OCI-LY1 (cell line): ENCODE data around the gene BCL2L12.
A peak's percentile ranks its signal among the peaks of the same experiment; 100 is the strongest.

ENCODE experiments used
- H2AFZ ChIP-seq: fragments of 200-600 bp; sonication (generic), shearing (Covaris generic); 2 replicates; pipeline ENCODE4 v1.6.0; 2014; ENCODE audit warnings: antibody characterized with exemption, mild to moderate bottlenecking, low read length
- H3F3A ChIP-seq: fragments of 200-600 bp; sonication (generic), shearing (Covaris generic); 2 replicates; pipeline ENCODE4 v1.6.0; 2014; ENCODE audit warnings: mild to moderate bottlenecking, antibody characterized with exemption, low read length, moderate library complexity; ENCODE audit not compliant: insufficient read depth
- H3K27ac ChIP-seq: fragments of 200-600 bp; sonication (generic); 2 replicates; pipeline ENCODE4 v1.5.1; 2014; ENCODE audit warnings: low read length, mixed run types, mild to moderate bottlenecking, low read depth; ENCODE audit not compliant: poor library complexity, severe bottlenecking
- H3K27me3 ChIP-seq: fragments of 200-600 bp; sonication (generic); 2 replicates; pipeline ENCODE4 v1.6.0; 2014; ENCODE audit warnings: antibody characterized with exemption, mild to moderate bottlenecking, low read length, moderate library complexity; ENCODE audit not compliant: insufficient read depth
- H3K36me3 ChIP-seq: fragments of 200-600 bp; sonication (generic); 2 replicates; pipeline ENCODE4 v1.6.1; 2014; ENCODE audit warnings: mild to moderate bottlenecking, antibody characterized with exemption, low read length, moderate library complexity, mixed read lengths; ENCODE audit not compliant: insufficient read depth
- H3K4me1 ChIP-seq: fragments of 200-600 bp; sonication (generic); 2 replicates; pipeline ENCODE4 v1.5.1; 2014; ENCODE audit warnings: mild to moderate bottlenecking, low read length, moderate library complexity; ENCODE audit not compliant: insufficient read depth, severe bottlenecking
- H3K4me2 ChIP-seq: fragments of 200-600 bp; sonication (generic), shearing (Covaris generic); 2 replicates; pipeline ENCODE4 v1.6.1; 2014; ENCODE audit warnings: low read length
- H3K4me3 ChIP-seq: fragments of 200-600 bp; sonication (generic); 2 replicates; pipeline ENCODE4 v1.5.1; 2014; ENCODE audit warnings: low read length, low read depth, mild to moderate bottlenecking, mixed read lengths; ENCODE audit not compliant: poor library complexity, severe bottlenecking
- H3K79me2 ChIP-seq: fragments of 200-600 bp; shearing (Covaris generic); 2 replicates; pipeline ENCODE4 v1.6.1; 2016; ENCODE audit warnings: mixed run types, low read length, mixed read lengths; ENCODE audit not compliant: insufficient read depth
- H3K9ac ChIP-seq: fragments of 200-600 bp; sonication (generic), shearing (Covaris generic); 2 replicates; pipeline ENCODE4 v1.6.1; 2014; ENCODE audit warnings: mild to moderate bottlenecking, low read length, mixed read lengths
- H3K9me2 ChIP-seq: fragments of 200-600 bp; sonication (generic), shearing (Covaris generic); 2 replicates; pipeline ENCODE4 v1.6.1; 2014; ENCODE audit warnings: low read depth, mild to moderate bottlenecking, low read length, mixed read lengths
- H3K9me3 ChIP-seq: fragments of 200-600 bp; shearing (Covaris generic); 2 replicates; pipeline ENCODE4 v1.6.1; 2014; ENCODE audit warnings: low read length, mixed read lengths
- H4K20me1 ChIP-seq: fragments of 200-600 bp; sonication (generic), shearing (Covaris generic); 2 replicates; pipeline ENCODE4 v1.6.0; 2016; ENCODE audit warnings: mild to moderate bottlenecking, low read length; ENCODE audit not compliant: insufficient read depth
- CTCF ChIP-seq: fragments of 200-600 bp; sonication (generic), shearing (Covaris generic); IDR thresholded peaks from 2 replicates; pipeline ENCODE4 v1.5.1; 2017; ENCODE audit warnings: mild to moderate bottlenecking, antibody characterized with exemption, low read length, moderate library complexity, mixed read lengths
- EZH2 ChIP-seq: fragments of 200-600 bp; sonication (generic), shearing (Covaris generic); IDR thresholded peaks from 2 replicates; pipeline ENCODE4 v1.8.0; 2017; ENCODE audit warnings: borderline replicate concordance, mixed run types, mild to moderate bottlenecking, antibody characterized with exemption, low read length, moderate library complexity, mixed read lengths

The BCL2L12 gene

GRCh38 chr19:49712397-49712859 is 46.7 kb downstream of the BCL2L12 start:
- Histone ChIP-seq H3K27ac (no peak overlapping the region), H3K4me2 (peak overlapping the region; percentile 4; the same call in 1 of the 2 replicates), H4K20me1 (no peaks in the 10 kb centered on the region), H3K4me3 (no peak overlapping the region), H3F3A (no peaks in the 10 kb centered on the region), H3K4me1 (no peaks in the 10 kb centered on the region), H3K79me2 (no peaks in the 10 kb centered on the region), H3K9me2 (no peaks in the 10 kb centered on the region), H2AFZ (no peak overlapping the region), H3K27me3 (peaks cover 5% of the 10 kb centered on the region; the same call in 1 of the 2 replicates), H3K36me3 (no peaks in the 10 kb centered on the region), H3K9ac (no peak overlapping the region), H3K9me3 (no peaks in the 10 kb centered on the region)
- TF ChIP-seq EZH2 (no peak), CTCF (no peak)

- Histone ChIP-seq H3K9me3 (no peaks in the 10 kb centered on the region), H3K27me3 (peaks cover 4% of the 10 kb centered on the region; the same call in 1 of the 2 replicates), H3K4me2 (no peak overlapping the region), H3K79me2 (no peaks in the 10 kb centered on the region), H3K27ac (no peak overlapping the region), H3K36me3 (no peaks in the 10 kb centered on the region), H3K4me1 (no peaks in the 10 kb centered on the region), H3K9ac (no peak overlapping the region), H3F3A (no peaks in the 10 kb centered on the region), H3K9me2 (no peaks in the 10 kb centered on the region), H3K4me3 (no peak overlapping the region), H4K20me1 (no peaks in the 10 kb centered on the region), H2AFZ (no peak overlapping the region)
- TF ChIP-seq EZH2 (no peak), CTCF (no peak)
Measured at GRCh38 chr19:49713236-49713845, 47.6 kb downstream of the BCL2L12 start.

- no peak overlapping the region for H3K4me2 ChIP-seq
Measured at GRCh38 chr19:49716154-49716553, 50.4 kb downstream of the BCL2L12 start.

More at GRCh38 chr19:49716154-49716553, 50.4 kb downstream of the BCL2L12 start:
- TF ChIP-seq CTCF (no peak), EZH2 (no peak)
- H3K9me3 ChIP-seq, result no peaks in the 10 kb centered on the region
- no peaks in the 10 kb centered on the region for H3K27me3 ChIP-seq
- no peak overlapping the region for H3K9ac ChIP-seq
- no peak overlapping the region for H3K27ac ChIP-seq
- no peaks in the 10 kb centered on the region for H3K9me2 ChIP-seq
- no peaks in the 10 kb centered on the region for H3K79me2 ChIP-seq
- H4K20me1 ChIP-seq, result no peaks in the 10 kb centered on the region
- no peak overlapping the region for H3K4me3 ChIP-seq
- H3K4me1 ChIP-seq, result no peaks in the 10 kb centered on the region
- H3K36me3 ChIP-seq, result no peaks in the 10 kb centered on the region
- no peaks in the 10 kb centered on the region for H3F3A ChIP-seq
- H2AFZ ChIP-seq, result 0 out of 2 replicates have a peak overlapping the region, but pooled peaks have one; percentile 78
